ENCODE data around the gene EXOC3L1.

GRCh38 chr16:67235816-67236562 lies 46.1 kb upstream of the EXOC3L1 start:
- TF ChIP-seq, protein P1, sequence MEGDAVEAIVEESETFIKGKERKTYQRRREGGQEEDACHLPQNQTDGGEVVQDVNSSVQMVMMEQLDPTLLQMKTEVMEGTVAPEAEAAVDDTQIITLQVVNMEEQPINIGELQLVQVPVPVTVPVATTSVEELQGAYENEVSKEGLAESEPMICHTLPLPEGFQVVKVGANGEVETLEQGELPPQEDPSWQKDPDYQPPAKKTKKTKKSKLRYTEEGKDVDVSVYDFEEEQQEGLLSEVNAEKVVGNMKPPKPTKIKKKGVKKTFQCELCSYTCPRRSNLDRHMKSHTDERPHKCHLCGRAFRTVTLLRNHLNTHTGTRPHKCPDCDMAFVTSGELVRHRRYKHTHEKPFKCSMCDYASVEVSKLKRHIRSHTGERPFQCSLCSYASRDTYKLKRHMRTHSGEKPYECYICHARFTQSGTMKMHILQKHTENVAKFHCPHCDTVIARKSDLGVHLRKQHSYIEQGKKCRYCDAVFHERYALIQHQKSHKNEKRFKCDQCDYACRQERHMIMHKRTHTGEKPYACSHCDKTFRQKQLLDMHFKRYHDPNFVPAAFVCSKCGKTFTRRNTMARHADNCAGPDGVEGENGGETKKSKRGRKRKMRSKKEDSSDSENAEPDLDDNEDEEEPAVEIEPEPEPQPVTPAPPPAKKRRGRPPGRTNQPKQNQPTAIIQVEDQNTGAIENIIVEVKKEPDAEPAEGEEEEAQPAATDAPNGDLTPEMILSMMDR (IDR thresholded peaks at IDR 0.05; ENCODE audit: insufficient read depth, low read depth, low read length): no peak
- TF ChIP-seq EZH2 (IDR thresholded peaks at IDR 0.05; ENCODE audit: insufficient read depth, low read length): no peak

Data from astrocyte (in vitro differentiated cells and primary cell).